ENCODE data around the gene RALGDS. TPM values are rescaled to one million over a fixed set of nuclear protein-coding genes. Genes with fewer than 3 reads are reported as not detected.

Gene RALGDS
- total and polyA plus RNA-seq, 2 of the 13 experiments (the other 11 are each of a cell fraction or from before 2014, with no cell fraction given): 12.9 to 25.5 TPM

DNA sequence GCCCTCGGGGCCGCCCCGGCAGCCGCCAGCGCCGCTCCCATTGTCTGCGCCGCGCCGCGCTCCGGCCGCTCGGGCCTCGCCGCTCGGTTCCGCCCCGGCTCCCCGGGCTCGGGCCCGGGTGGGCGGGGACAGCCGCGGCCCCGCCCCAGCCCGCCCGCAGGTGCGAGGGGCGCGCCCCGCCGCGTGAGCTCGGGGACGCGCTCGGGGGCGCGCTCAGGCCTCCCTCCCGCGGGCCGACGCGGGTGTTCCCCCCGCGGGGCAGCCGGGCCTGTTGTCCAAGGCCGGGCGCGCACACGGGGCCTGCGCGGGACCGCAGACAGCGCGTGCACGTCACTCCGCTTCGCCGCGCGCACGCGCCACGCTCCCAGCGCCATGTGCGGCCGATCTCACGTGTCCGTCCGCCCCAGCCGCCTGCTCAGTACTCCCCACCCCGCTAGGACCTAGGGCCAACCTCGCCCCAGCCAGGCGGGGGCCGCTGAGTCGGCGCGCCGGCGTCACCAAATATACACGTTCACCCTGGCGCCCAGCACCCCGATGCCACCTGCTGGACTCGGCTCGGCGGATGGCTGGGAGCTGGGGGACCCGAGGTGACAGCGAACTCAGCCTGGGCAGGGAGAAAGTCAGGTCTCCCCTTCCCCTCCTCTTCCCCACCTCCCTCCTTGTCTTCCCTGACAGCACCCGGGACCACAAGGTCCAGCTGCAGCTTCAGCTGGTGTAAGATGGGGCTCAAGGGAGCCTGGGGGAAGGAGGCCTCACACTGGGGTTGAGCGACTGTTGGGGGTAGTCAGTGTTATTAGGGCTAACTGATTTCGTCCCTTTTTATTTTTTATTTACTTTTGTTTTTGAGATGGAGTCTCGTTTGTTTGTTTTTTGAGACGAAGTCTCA lies 28.3 kb upstream of the RALGDS start (continued):
- TF ChIP-seq, protein P1, sequence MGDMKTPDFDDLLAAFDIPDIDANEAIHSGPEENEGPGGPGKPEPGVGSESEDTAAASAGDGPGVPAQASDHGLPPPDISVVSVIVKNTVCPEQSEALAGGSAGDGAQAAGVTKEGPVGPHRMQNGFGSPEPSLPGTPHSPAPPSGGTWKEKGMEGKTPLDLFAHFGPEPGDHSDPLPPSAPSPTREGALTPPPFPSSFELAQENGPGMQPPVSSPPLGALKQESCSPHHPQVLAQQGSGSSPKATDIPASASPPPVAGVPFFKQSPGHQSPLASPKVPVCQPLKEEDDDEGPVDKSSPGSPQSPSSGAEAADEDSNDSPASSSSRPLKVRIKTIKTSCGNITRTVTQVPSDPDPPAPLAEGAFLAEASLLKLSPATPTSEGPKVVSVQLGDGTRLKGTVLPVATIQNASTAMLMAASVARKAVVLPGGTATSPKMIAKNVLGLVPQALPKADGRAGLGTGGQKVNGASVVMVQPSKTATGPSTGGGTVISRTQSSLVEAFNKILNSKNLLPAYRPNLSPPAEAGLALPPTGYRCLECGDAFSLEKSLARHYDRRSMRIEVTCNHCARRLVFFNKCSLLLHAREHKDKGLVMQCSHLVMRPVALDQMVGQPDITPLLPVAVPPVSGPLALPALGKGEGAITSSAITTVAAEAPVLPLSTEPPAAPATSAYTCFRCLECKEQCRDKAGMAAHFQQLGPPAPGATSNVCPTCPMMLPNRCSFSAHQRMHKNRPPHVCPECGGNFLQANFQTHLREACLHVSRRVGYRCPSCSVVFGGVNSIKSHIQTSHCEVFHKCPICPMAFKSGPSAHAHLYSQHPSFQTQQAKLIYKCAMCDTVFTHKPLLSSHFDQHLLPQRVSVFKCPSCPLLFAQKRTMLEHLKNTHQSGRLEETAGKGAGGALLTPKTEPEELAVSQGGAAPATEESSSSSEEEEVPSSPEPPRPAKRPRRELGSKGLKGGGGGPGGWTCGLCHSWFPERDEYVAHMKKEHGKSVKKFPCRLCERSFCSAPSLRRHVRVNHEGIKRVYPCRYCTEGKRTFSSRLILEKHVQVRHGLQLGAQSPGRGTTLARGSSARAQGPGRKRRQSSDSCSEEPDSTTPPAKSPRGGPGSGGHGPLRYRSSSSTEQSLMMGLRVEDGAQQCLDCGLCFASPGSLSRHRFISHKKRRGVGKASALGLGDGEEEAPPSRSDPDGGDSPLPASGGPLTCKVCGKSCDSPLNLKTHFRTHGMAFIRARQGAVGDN (CRISPR knock-in tag; IDR thresholded peaks at IDR 0.05): peak; percentile 93
- TF ChIP-seq ZNF138 (CRISPR knock-in tag; IDR thresholded peaks at IDR 0.05; ENCODE audit: low read depth) (peak; percentile 90), MED8 (CRISPR knock-in tag; IDR thresholded peaks at IDR 0.05; ENCODE audit: insufficient replicate concordance) (peak; percentile 69), RBFOX2 (IDR thresholded peaks at IDR 0.05; ENCODE audit: low read depth, low read length) (peak; percentile 83), THAP11 (CRISPR knock-in tag; IDR thresholded peaks at IDR 0.05) (peak; percentile 75), ZNF773 (CRISPR knock-in tag; IDR thresholded peaks at IDR 0.05; ENCODE audit: borderline replicate concordance) (0 out of 2 replicates have a peak, but pooled peaks have one; percentile 17), ESRRA (CRISPR knock-in tag; IDR thresholded peaks at IDR 0.05; ENCODE audit: low read depth) (peak; percentile 63; the same call in 1 of the 2 replicates), ZBTB7A (CRISPR knock-in tag; IDR thresholded peaks at IDR 0.05) (peak; percentile 36; the same call in 1 of the 2 replicates), HNRNPL (IDR thresholded peaks at IDR 0.05; ENCODE audit: low read depth, low read length) (peak; percentile 80; the same call in 1 of the 2 replicates), CCDC6 (CRISPR knock-in tag; IDR thresholded peaks at IDR 0.05) (peak; percentile 88; the same call in 1 of the 2 replicates), SRSF1 (optimal IDR thresholded peaks at IDR 0.05; ENCODE audit: low read depth, low read length) (peak; percentile 34), ZBTB20 (CRISPR knock-in tag; IDR thresholded peaks at IDR 0.05; ENCODE audit: borderline replicate concordance, low read depth) (peak; percentile 56; the same call in 1 of the 2 replicates), ZNF383 (CRISPR knock-in tag; IDR thresholded peaks at IDR 0.05; ENCODE audit: borderline replicate concordance) (no peak), XRCC5 (optimal IDR thresholded peaks at IDR 0.05; ENCODE audit: low read length) (peak; percentile 54), KAT8 (CRISPR knock-in tag; IDR thresholded peaks at IDR 0.05) (peak; percentile 39; the same call in 1 of the 2 replicates), ZNF780A (CRISPR knock-in tag; IDR thresholded peaks at IDR 0.05) (no peak), HNRNPK (IDR thresholded peaks at IDR 0.05; ENCODE audit: low read depth, low read length, poor library complexity, severe bottlenecking) (peak; percentile 87)
- TF ChIP-seq, protein P2, sequence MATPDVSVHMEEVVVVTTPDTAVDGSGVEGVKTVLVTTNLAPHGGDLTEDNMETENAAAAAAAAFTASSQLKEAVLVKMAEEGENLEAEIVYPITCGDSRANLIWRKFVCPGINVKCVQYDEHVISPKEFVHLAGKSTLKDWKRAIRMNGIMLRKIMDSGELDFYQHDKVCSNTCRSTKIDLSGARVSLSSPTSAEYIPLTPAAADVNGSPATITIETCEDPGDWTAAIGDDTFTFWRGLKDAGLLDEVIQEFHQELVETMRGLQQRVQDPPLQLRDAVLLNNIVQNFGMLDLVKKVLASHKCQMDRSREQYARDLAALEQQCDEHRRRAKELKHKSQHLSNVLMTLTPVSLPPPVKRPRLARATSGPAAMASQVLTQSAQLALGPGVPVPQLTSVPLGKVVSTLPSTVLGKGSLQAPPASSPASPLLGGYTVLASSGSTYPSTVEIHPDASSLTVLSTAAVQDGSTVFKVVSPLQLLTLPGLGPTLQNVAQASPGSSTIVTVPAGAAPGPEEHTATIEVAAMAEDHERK (CRISPR knock-in tag; IDR thresholded peaks at IDR 0.05; ENCODE audit: low read depth): peak; percentile 57; the same call in 1 of the 2 replicates
- TF ChIP-seq, protein P3, sequence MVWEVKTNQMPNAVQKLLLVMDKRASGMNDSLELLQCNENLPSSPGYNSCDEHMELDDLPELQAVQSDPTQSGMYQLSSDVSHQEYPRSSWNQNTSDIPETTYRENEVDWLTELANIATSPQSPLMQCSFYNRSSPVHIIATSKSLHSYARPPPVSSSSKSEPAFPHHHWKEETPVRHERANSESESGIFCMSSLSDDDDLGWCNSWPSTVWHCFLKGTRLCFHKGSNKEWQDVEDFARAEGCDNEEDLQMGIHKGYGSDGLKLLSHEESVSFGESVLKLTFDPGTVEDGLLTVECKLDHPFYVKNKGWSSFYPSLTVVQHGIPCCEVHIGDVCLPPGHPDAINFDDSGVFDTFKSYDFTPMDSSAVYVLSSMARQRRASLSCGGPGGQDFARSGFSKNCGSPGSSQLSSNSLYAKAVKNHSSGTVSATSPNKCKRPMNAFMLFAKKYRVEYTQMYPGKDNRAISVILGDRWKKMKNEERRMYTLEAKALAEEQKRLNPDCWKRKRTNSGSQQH (CRISPR knock-in tag; IDR thresholded peaks at IDR 0.05; ENCODE audit: low read depth): 0 out of 2 replicates have a peak, but pooled peaks have one; percentile 51
